Measurements from ENCODE around the gene SRSF2.
"Not testable (repeated sequence)": the region's sequence is repeated elsewhere in the genome, so short reads cannot be mapped to it uniquely, and the experiment has no call there.

Gene SRSF2

DNA sequence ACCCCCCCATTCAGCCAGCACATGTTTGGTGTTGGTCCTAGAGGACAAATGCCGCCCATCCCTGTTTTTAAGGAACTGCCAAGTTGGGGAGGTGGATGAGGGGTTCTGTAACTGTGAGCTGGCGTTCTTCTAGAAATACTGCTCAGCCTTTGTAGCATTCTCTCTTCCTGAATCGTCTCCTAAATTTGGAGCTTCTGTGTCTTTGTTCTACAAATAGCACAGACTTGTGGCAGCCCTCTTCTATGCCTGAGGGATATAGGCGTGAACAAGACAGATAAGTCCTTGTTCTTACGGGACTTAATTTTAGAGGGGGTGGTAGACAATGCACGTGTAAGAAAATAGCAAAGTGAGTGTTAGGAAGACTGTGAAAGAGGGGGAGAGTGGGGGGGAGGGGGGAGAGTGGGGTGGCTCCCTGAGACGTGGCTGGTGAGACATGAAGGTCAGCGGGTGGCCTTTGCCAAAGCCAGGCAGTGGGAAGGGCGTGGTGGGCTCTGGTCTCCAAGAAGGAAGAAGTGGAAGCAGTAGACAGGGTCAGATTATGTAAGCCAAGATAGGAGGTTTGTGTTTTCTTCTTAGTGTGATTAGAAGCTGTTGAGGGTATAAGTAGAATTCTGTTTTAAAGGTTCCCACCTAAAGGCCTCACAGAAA, 10.7 kb upstream of the SRSF2 start:
- TF ChIP-seq, protein P1, sequence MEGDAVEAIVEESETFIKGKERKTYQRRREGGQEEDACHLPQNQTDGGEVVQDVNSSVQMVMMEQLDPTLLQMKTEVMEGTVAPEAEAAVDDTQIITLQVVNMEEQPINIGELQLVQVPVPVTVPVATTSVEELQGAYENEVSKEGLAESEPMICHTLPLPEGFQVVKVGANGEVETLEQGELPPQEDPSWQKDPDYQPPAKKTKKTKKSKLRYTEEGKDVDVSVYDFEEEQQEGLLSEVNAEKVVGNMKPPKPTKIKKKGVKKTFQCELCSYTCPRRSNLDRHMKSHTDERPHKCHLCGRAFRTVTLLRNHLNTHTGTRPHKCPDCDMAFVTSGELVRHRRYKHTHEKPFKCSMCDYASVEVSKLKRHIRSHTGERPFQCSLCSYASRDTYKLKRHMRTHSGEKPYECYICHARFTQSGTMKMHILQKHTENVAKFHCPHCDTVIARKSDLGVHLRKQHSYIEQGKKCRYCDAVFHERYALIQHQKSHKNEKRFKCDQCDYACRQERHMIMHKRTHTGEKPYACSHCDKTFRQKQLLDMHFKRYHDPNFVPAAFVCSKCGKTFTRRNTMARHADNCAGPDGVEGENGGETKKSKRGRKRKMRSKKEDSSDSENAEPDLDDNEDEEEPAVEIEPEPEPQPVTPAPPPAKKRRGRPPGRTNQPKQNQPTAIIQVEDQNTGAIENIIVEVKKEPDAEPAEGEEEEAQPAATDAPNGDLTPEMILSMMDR (IDR thresholded peaks at IDR 0.05; ENCODE audit: low read depth, low read length) = no peak

DNA sequence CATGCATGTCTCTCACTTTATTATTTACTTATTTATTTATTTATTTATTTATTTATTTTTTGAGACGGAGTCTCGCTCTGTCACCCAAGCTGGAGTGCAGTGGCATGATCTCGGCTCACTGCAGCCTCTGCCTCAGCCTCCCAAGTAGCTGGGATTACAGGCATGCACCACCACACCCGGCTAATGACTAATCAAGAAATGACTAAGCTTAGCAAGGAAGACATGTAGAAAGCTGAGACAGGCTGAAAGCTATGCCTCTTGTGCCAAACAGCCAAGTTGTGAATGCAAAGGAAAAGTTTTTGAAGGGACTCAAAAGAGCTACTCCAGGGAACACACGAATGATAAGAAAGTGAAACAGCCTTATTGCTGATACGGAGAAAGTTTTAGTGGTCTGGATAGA, 8.7 kb upstream of the SRSF2 start:
- H3K4me3 ChIP-seq (ENCODE audit: low read depth, low read length) = not testable (repeated sequence)

More for the DNA sequence above, 10.7 kb upstream of the SRSF2 start:
- no peak overlapping the region for H3K4me3 ChIP-seq (ENCODE audit: low read depth, low read length)

DNA sequence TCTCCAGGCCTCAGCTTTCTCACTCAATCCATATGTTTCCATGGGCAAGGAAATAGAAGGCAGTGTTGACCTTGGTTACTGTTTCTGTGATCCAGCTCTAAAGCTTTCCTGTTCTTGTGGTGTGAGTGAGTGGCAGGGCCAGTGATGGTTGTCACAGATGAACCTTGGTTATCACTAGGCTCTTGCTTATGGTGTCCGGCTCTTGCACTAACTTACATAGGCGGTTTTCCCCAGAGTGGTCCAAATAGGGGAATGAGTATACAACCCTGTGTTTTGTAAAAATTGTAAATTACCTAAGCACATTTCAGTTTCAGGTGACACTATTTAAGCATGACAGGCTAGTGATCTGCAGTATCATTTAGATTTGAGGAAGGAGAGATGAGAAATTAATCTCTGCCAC, 7.6 kb upstream of the SRSF2 start:
- TF ChIP-seq, protein P1 (IDR thresholded peaks at IDR 0.05; ENCODE audit: low read depth, low read length) = no peak
- no peak overlapping the region for H3K4me3 ChIP-seq (ENCODE audit: low read depth, low read length)

DNA sequence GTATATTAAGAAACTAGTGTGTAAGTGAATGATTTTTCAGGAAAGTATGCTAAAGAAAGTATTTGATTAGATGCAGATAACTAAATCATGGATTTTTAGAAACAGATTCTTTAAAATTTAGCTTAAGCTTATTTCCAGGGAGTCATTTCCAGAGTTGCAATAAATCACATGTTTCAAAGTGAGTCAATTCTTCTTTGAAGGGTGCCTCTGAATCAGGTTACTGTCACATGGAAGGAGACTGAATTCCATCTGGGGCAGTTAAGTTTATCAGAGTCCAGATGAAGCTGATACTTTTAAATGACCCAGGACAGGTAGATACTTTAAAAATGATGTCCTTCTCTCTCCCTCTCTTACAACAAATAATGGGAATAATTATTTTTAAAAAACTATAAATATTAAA, 5.8 kb upstream of the SRSF2 start:
- TF ChIP-seq, protein P1 (IDR thresholded peaks at IDR 0.05; ENCODE audit: low read depth, low read length) = no peak
- H3K4me3 ChIP-seq (ENCODE audit: low read depth, low read length) = no peak overlapping the region

DNA sequence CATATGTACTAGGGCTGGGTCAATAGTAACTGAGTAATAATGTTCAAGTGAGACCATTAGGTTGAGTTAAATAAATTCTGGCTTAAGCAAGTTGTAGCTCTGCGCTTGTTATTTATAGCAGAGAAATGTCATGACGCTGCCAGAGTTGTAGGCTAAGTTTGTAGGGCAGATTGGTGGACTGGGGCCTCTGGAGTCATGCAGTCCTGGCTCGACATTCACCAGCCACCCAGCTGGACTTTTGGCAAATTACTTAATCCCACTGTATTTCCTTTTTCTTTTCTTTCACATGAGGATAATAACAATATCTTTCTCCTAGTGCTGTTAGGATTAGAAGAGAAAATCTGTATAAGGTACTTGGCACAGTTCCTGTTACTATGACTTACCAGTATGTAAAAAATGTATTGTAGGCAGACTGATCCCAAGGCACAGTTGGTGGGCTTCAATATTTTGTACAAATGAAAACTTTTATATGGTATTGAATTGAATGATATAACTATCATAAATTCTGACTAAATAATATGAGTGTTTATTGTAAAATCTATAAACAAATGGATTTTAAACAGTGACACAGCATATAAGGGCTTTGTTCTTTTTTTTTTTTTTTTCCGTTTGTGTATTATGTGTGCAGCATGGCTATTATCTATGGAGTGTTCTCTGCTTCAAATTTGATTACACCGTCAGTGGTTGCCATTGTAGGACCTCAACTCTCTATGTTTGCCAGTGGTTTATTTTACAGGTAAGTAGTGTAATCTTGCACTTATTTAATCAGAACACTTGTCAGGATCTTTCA, 3.4 kb upstream of the SRSF2 start:
- H3K4me3 ChIP-seq (ENCODE audit: low read depth, low read length) = no peak overlapping the region
- TF ChIP-seq, protein P1 (IDR thresholded peaks at IDR 0.05; ENCODE audit: low read depth, low read length) = no peak

DNA sequence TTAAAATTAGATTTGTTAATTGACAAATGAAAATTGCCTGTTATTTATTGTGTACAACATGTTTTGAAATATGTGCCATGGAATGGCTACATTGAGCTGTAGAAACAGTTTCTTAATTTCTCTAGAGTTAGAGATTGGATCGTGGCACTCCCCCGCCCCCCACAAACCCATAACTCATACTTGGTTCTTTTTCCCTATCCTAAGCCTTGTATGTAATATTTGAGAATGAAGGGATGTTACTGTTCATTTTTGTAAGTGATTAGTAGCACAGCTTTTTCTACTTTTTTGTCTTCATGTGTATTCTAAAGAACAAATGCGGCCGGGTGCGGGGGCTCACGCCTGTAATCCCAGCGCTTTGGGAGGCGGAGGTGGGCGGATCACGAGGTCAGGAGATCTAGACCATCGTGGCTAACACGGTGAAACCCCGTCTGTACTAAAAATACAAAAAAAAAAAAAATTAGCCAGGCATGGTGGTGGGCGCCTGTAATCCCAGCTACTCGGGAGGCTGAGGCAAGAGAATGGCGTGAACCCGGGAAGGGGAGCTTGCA, 2.5 kb upstream of the SRSF2 start:
- H3K4me3 ChIP-seq (ENCODE audit: low read depth, low read length) = not testable (repeated sequence)

DNA sequence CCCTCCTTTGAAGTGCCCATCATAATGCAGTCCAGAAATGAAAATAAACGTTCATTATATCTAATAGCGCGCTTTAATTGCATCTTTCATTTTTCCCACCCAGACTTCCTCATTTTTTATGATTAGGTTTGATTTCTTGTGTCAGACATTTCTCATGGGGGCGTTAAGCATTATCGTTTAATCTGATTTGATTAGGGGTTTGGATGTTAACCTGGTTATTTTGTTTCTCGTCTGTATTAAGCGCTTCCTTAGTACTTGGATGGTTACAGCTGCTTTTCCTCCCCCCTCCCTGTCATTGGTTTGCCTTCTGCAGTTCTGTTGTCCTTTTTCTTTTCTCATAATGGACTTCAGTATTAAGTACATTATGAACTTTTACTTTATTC, 1.3 kb upstream of the SRSF2 start:
- H3K4me3 ChIP-seq (ENCODE audit: low read depth, low read length) = peak overlapping the region; percentile 95
- TF ChIP-seq, protein P1 (IDR thresholded peaks at IDR 0.05; ENCODE audit: low read depth, low read length) = no peak

DNA sequence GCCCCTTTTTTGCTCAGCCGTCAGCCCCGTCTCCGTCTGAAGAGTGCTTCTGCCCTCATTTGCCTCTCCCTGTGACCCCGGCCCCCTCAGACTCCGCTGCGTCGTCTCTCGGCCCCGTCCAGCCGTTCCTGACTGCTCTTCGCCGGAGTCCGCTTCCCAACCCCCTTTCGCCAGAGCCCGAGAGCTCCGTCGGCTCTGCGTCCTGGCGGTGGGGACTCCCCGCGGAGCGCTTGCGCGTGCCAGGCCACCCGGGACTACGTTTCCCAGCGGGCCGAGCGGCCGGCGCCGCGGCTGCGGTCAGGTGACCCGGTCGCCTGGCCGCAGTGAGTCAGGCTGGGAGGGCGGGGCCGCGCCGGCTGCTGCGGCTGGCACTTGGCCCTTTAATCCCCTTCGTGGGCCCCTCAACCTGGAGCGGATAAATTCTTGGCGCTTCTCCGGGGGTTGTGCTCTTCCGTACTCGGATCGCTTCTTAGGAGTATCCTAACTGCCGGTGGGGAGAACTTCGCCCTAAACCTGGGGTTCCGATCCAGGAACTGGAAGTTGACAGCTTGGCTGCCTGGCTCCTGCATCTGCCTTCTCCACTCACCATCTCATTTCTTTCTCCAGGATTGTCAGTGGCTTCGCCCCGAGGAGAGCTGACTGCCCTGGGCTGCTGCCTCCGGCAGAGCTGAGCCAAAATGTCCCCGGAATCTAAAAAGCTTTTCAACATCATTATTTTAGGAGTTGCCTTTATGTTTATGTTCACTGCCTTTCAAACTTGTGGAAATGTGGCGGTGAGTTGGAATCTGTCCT, 741 bp upstream of the SRSF2 start, which contains the start of gene MFSD11:
Gene MFSD11 (plus strand): TSS at position 444 of the 792 bp plus-strand sequence. CDS start 234 bp downstream, at position 678.
- TF ChIP-seq, protein P1 (IDR thresholded peaks at IDR 0.05; ENCODE audit: low read depth, low read length) = no peak
- peak within 1 kb of the TSS; percentile 95 for H3K4me3 ChIP-seq (ENCODE audit: low read depth, low read length)
